ENCODE data around the gene CBL.

CBL gene

DNA sequence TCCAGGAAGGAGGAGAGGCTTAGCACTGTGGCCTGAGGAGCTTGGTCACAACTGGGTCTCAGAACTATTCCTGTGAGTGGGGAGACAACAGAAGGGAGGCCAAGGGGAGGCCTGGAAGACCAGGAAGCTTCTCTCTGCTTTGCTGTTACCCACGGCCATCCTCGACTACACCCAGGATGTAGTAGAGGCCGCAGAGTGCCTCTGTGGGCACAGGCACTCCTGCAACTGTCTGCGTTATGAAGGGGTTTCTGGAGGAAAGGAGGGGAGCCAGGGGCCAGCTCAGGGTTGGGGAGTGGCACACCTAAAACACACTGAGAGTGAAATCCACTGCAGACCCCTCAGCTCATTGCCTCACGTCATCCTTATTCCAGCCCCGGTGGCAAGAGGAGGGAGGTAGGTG lies 144.2 kb downstream of the CBL start:
- no peak for DNase-seq

GRCh38 chr11:119351232-119351631 lies 145.1 kb downstream of the CBL start:
- DNase-seq: no peak

DNA sequence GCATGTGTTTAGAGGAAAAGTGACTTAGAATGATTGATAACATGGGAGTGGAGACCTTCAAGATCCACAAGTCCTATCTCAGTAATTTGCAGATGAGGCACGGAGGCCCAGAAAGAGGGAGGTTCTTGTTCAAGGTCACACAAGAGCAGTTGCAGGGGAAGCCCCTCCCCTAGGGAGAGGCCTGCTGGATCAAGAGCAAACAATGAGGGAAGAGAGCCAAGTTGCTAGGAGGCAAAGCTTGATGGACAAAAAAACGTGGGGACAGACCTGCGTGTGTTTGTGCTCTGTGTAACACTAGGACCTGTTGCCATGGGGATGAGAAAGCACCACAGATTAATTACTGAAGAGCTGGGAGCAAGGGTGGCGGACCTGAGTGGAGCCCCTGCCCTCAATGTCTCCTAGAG lies 146.7 kb downstream of the CBL start:
- DNase-seq: peak; percentile 50

GRCh38 chr11:119355091-119355843 lies 149.1 kb downstream of the CBL start:
- no peak for DNase-seq

GRCh38 chr11:119356349-119357031 lies 150.4 kb downstream of the CBL start:
- DNase-seq: peak; percentile 92

DNA sequence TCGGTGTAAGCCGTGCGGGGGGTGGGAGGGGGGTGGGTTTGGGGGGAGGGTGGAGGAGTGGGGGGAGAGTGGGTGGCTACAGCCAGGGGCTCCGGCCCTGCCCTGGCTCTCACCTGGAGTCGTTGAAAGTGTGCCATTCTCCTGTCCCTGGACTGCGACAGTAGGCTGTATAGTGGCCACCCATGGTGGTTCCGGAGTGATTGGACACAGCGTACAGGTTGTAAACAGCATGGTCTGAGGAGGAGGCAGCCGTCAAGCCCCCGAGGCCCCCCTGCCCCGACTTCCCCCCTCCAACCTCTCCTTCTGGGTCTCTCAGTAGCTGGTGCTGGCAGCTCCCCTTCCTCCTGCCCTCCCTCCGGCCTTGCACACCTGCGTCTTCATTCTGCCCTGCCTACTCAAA lies 150.9 kb downstream of the CBL start:
- no peak for DNase-seq
